ENCODE results near the gene REEP6.

DNA sequence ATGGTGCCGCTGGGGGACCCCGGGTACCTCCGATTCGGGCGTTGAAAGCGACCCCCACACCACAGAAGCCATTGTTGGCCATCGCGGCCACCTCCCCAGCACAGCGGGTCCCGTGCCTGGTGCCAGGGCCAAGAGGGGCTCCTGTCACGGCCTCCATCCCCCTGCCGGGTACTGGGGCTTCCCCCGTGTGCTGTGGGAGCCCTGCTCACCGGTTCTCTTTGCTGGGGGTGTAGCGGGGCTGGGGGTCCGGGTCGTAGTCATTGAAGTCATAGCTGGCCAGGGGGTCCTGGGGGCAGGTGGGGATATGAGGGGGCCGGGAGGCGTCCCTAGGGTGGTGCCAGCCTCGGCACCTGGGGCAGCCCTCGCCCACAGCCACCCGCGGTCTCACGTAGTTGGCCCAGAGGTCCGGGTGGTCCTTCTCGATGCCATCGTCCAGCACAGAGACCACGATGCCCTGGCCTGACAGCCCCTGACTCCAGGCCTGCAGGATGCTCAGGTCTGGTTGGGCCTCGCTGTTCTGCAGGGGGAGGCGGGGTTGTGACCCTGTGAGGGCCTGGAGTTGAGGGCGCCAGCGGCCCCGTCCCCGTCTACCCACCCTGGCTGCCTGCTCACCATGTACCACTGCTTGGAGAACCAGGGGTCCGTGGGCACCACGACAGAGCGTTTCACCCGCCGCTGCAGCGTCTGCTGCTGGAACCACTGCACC lies 3.3 kb upstream of the REEP6 start:
- TF ChIP-seq CTCF (IDR thresholded peaks at IDR 0.05; ENCODE audit: insufficient read depth, low read length) = no peak
- TF ChIP-seq GABPA (IDR thresholded peaks at IDR 0.05; ENCODE audit: low read depth) = no peak

All from HL-60 (cell line).